Measurements from ENCODE around the gene RASSF8.

- no peak for TF ChIP-seq CTCF (conservative IDR thresholded peaks at IDR 0.05; ENCODE audit: low read length)
- TF ChIP-seq EZH2phosphoT487 (IDR thresholded peaks at IDR 0.05; ENCODE audit: borderline replicate concordance, low read depth, low read length) = no peak
These were observed 25.5 kb upstream of the RASSF8 start for GRCh38 chr12:25932971-25933370.

All from OCI-LY7 (cell line).